Body of pancreas (tissue), 4 donors: ENCODE data around the gene TRPC4.

ENCODE experiments used
- CTCF ChIP-seq, 7 experiments: fragments of 450-650 bp in 4 of 7; fragments of 200-600 bp in 3 of 7; sonication (generic) in 3 of 7; IDR thresholded peaks; one replicate each; pipeline ENCODE4 v1.5.1; 2016 to 2019; ENCODE audit warnings: antibody characterized with exemption in 7 of 7
- POLR2A ChIP-seq, 3 donors: fragments of 450-650 bp; IDR thresholded peaks; one replicate each; pipeline ENCODE4 v1.6.1; 2016; ENCODE audit warnings: antibody characterized with exemption in 3 of 3, mild to moderate bottlenecking in 2 of 3

- TF ChIP-seq CTCF (IDR thresholded peaks at IDR 0.05), result no peak
- no peak for TF ChIP-seq POLR2A (IDR thresholded peaks at IDR 0.05)
Measured at GRCh38 chr13:37752146-37752545, 117.4 kb downstream of the TRPC4 start.
